HCT116 (cell line): Measurements from ENCODE around the gene CALD1. TPM values are rescaled to one million over a fixed set of nuclear protein-coding genes. Genes with fewer than 3 reads are reported as not detected.

Source experiments
- ATAC-seq: fragments of 200-7000 bp; cut with Tn5 transposase; 2 replicates; pipeline ENCODE4 v1.9.1; 2020; ENCODE audit warnings: mild to moderate bottlenecking, moderate library complexity
- BruUV-seq: library from RNA; stranded (reverse); fragments of 400-500 nt; replicated peaks from 2 replicates; lab custom pipeline; 2021; lab: Mats Ljungman, UMichigan
- CTCF ChIA-PET: fragments of 300-600 bp; sonication (Branson Sonifier 250); formaldehyde crosslinking; loops from one replicate; lab custom pipeline; 2021; ENCODE audit warnings: antibody characterized with exemption; lab: Charles Lee
- POLR2A ChIA-PET: fragments of 300-600, 350-600 bp; sonication (Branson Sonifier 250); formaldehyde crosslinking; loops from one replicate; lab custom pipeline; 2021; ENCODE audit warnings: antibody characterized with exemption; lab: Charles Lee
- RAD21 ChIA-PET, 2 experiments: fragments of 300-600 bp; sonication (Branson Sonifier 250); formaldehyde crosslinking; loops; one replicate each; lab custom pipeline; 2023; ENCODE audit warnings: low total read pairs in 2 of 2; ENCODE audit not compliant: uncharacterized antibody in 2 of 2, unreplicated experiment in 2 of 2, low non-redundant PET in 1 of 2; lab: Charles Lee
- DNase-seq: peaks from one replicate; pipeline ENCODE4 v3.0.0-alpha.2; 2010; ENCODE audit warnings: low read depth, low spot score
- H2AFZ ChIP-seq: fragments of 200-600 bp; shearing (Covaris generic), sonication (generic); 2 replicates; pipeline ENCODE4 v1.6.1; 2017; ENCODE audit warnings: low read depth, mixed run types, mixed read lengths, antibody characterized with exemption, low read length; ENCODE audit not compliant: poor library complexity, severe bottlenecking
- H3K27ac ChIP-seq: 2 replicates; pipeline ENCODE4 v1.5.1; 2012; ENCODE audit warnings: low read depth, low read length
- H3K27me3 ChIP-seq: fragments of 200-600 bp; sonication (generic); 2 replicates; pipeline ENCODE4 v1.6.1; 2016; ENCODE audit warnings: mixed run types, low read length, mixed read lengths; ENCODE audit not compliant: insufficient read depth
- H3K36me3 ChIP-seq, 2 experiments: fragments of 200-500 bp in 1 of 2; fragments of 200-600 bp in 1 of 2; sonication (Bioruptor generic) in 1 of 2; sonication (generic) in 1 of 2; 2 replicates each; pipeline versions ENCODE4 v1.5.1 to v1.6.1; 2014 to 2016; ENCODE audit warnings: low read length in 2 of 2, inconsistent platforms in 1 of 2, mixed read lengths in 1 of 2, mixed run types in 1 of 2; ENCODE audit not compliant: insufficient read depth in 2 of 2, control insufficient read depth in 1 of 2
- H3K4me1 ChIP-seq, 2 experiments: fragments of 200-600 bp in 1 of 2; sonication (generic) in 1 of 2; 2 replicates each; pipeline versions ENCODE4 v1.5.1 to v1.6.1; 2012 to 2017; ENCODE audit warnings: low read length in 2 of 2, inconsistent platforms in 1 of 2, mild to moderate bottlenecking in 1 of 2, mixed read lengths in 1 of 2, mixed run types in 1 of 2, moderate library complexity in 1 of 2; ENCODE audit not compliant: insufficient read depth in 2 of 2, control insufficient read depth in 1 of 2
- H3K4me2 ChIP-seq: fragments of 200-600 bp; sonication (generic); 2 replicates; pipeline ENCODE4 v1.6.1; 2017; ENCODE audit warnings: mixed run types, low read length, mixed read lengths
- H3K4me3 ChIP-seq, 2 experiments: fragments of 200-600 bp in 1 of 2; sonication (generic) in 1 of 2; replicated peaks in 1 of 2; 2 replicates each; pipeline ENCODE4 v1.5.1; 2011 to 2016; ENCODE audit warnings: low read length in 2 of 2, control low read depth in 1 of 2, low read depth in 1 of 2, mild to moderate bottlenecking in 1 of 2, mixed read lengths in 1 of 2, mixed run types in 1 of 2
- H3K79me2 ChIP-seq: fragments of 200-600 bp; sonication (generic); 2 replicates; pipeline ENCODE4 v1.6.1; 2017; ENCODE audit warnings: mild to moderate bottlenecking, mixed run types, low read length, moderate library complexity, mixed read lengths; ENCODE audit not compliant: insufficient read depth
- H3K9ac ChIP-seq: fragments of 200-600 bp; sonication (generic); 2 replicates; pipeline ENCODE4 v1.6.1; 2016; ENCODE audit warnings: low read length, mixed read lengths
- H3K9me2 ChIP-seq: fragments of 200-600 bp; sonication (generic), shearing (Covaris generic); 2 replicates; pipeline ENCODE4 v1.6.1; 2017; ENCODE audit warnings: mixed run types, mild to moderate bottlenecking, moderate library complexity; ENCODE audit not compliant: insufficient read depth
- H3K9me3 ChIP-seq, 2 experiments: fragments of 200-500 bp in 1 of 2; fragments of 200-600 bp in 1 of 2; sonication (Bioruptor generic) in 1 of 2; sonication (generic) in 1 of 2; 2 replicates each; pipeline ENCODE4 v1.6.1; 2014 to 2017; ENCODE audit warnings: low read length in 2 of 2, mixed read lengths in 2 of 2, inconsistent platforms in 1 of 2, low read depth in 1 of 2, mild to moderate bottlenecking in 1 of 2, mixed run types in 1 of 2, moderate library complexity in 1 of 2; ENCODE audit not compliant: control insufficient read depth in 1 of 2, insufficient read depth in 1 of 2
- H4K20me1 ChIP-seq: fragments of 200-600 bp; sonication (generic), shearing (Covaris generic); 2 replicates; pipeline ENCODE4 v1.6.1; 2017; ENCODE audit warnings: mixed run types, mild to moderate bottlenecking, moderate library complexity; ENCODE audit not compliant: insufficient read depth
- ATF3 ChIP-seq: IDR thresholded peaks from 2 replicates; pipeline ENCODE4 v1.6.1; 2012
- CBX3 ChIP-seq: IDR thresholded peaks from 2 replicates; pipeline ENCODE4 v1.6.1; 2012; ENCODE audit warnings: low read depth
- CEBPB ChIP-seq: IDR thresholded peaks from 2 replicates; pipeline ENCODE4 v1.6.1; 2012; ENCODE audit warnings: low read depth
- CTCF ChIP-seq, 3 experiments: fragments of 200-600 bp in 1 of 3; sonication (generic) in 1 of 3; IDR thresholded peaks in 2 of 3; conservative IDR thresholded peaks in 1 of 3; 2 replicates each; pipeline ENCODE4 v1.5.1; 2012 to 2017; ENCODE audit warnings: low read depth in 2 of 3, low read length in 2 of 3, antibody characterized with exemption in 1 of 3, borderline replicate concordance in 1 of 3, control low read depth in 1 of 3, mild to moderate bottlenecking in 1 of 3, mixed read lengths in 1 of 3, mixed run types in 1 of 3, moderate library complexity in 1 of 3; ENCODE audit not compliant: insufficient read depth in 1 of 3
- EZH2 ChIP-seq: fragments of 200-600 bp; sonication (generic); IDR thresholded peaks from 2 replicates; pipeline ENCODE4 v1.6.1; 2017; ENCODE audit warnings: antibody characterized with exemption, mixed run types
- EZH2phosphoT487 ChIP-seq: fragments of 200-600 bp; IDR thresholded peaks from 2 replicates; pipeline ENCODE4 v1.6.1; 2018; ENCODE audit warnings: antibody characterized with exemption, borderline replicate concordance
- FOSL1 ChIP-seq: IDR thresholded peaks from 2 replicates; pipeline ENCODE4 v1.6.1; 2012; ENCODE audit warnings: low read depth
- JUND ChIP-seq: IDR thresholded peaks from 2 replicates; pipeline ENCODE4 v1.6.1; 2012
- MAX ChIP-seq: IDR thresholded peaks from 2 replicates; pipeline ENCODE4 v1.6.1; 2012
- POLR2A ChIP-seq: IDR thresholded peaks from 2 replicates; pipeline ENCODE4 v1.7.0; 2011; ENCODE audit warnings: borderline replicate concordance; ENCODE audit not compliant: insufficient read depth, insufficient read length; ENCODE audit errors: extremely low read depth
- RAD21 ChIP-seq: IDR thresholded peaks from 2 replicates; pipeline ENCODE4 v1.6.1; 2012; ENCODE audit warnings: low read depth, mild to moderate bottlenecking
- SP1 ChIP-seq: IDR thresholded peaks from 2 replicates; pipeline ENCODE4 v1.6.1; 2012; ENCODE audit warnings: low read depth
- SRF ChIP-seq: IDR thresholded peaks from 2 replicates; pipeline ENCODE4 v1.6.1; 2012; ENCODE audit warnings: low read depth
- YY1 ChIP-seq: IDR thresholded peaks from 2 replicates; pipeline ENCODE4 v1.6.1; 2011; ENCODE audit warnings: low read length, low read depth, moderate library complexity, mild to moderate bottlenecking; ENCODE audit not compliant: insufficient replicate concordance; ENCODE audit errors: extremely low read depth
- ZBTB33 ChIP-seq: IDR thresholded peaks from 2 replicates; pipeline ENCODE4 v1.6.1; 2011; ENCODE audit warnings: mild to moderate bottlenecking, low read length, moderate library complexity; ENCODE audit not compliant: insufficient replicate concordance; ENCODE audit errors: extremely low read depth
- intact Hi-C: fragments of 100-400 bp; cut with micrococcal nuclease; formaldehyde crosslinking; loops from 2 replicates; pipeline ENCODE4 v1.10.0; 2022
- total RNA-seq: library from RNA; stranded (reverse); gene quantifications from one replicate; pipeline ENCODE4 v1.2.1, GENCODE V29; 2021; ENCODE audit not compliant: unreplicated experiment

Gene CALD1
- total RNA-seq, 1 experiment from 2014 or later = 66.8 TPM

- H2AFZ ChIP-seq = no peak overlapping the region
- intact Hi-C loops = no loop called here
- H3K36me3 ChIP-seq = no peaks in the 10 kb centered on the region
- no peak for TF ChIP-seq EZH2phosphoT487
- no peak for TF ChIP-seq ATF3
- no peak for TF ChIP-seq CEBPB
- no peak for TF ChIP-seq MAX
- no peak for TF ChIP-seq SRF
- TF ChIP-seq ZBTB33 = no peak
- TF ChIP-seq JUND = no peak
- no peak for TF ChIP-seq RAD21
- no peak for TF ChIP-seq EZH2
- no peak for TF ChIP-seq CBX3
- TF ChIP-seq SP1 = no peak
- no peak for TF ChIP-seq POLR2A
- TF ChIP-seq CTCF (IDR thresholded peaks at IDR 0.05 in 2 of 3, conservative IDR thresholded peaks at IDR 0.05 in 1 of 3; ENCODE audit: borderline replicate concordance in 1 of 3, insufficient read depth in 1 of 3, low read depth in 2 of 3, low read length in 2 of 3) = no peak
- TF ChIP-seq FOSL1 = no peak
- TF ChIP-seq YY1 = no peak
- no peaks in the 10 kb centered on the region for H3K4me1 ChIP-seq
- no peak overlapping the region for H3K4me2 ChIP-seq
- ChIA-PET POLR2A (no interaction called here), CTCF (no interaction called here), RAD21 (no interaction called here)
- H3K9ac ChIP-seq = no peak overlapping the region
- ATAC-seq = no peak
- no peak for DNase-seq
- H4K20me1 ChIP-seq = no peaks in the 10 kb centered on the region
- H3K27ac ChIP-seq = no peak overlapping the region
- no peaks in the 10 kb centered on the region for H3K27me3 ChIP-seq
- no peak overlapping the region for H3K4me3 ChIP-seq
- no peaks in the 10 kb centered on the region for H3K9me3 ChIP-seq
- no TSS peak for BruUV-seq
- H3K9me2 ChIP-seq = no peaks in the 10 kb centered on the region
- H3K79me2 ChIP-seq = no peaks in the 10 kb centered on the region
These were observed 49.0 kb upstream of the CALD1 start for GRCh38 chr7:134730411-134730829.
